Breast epithelium (tissue), 4 donors: ENCODE results near the gene VPS26A. TPM values are rescaled to one million over a fixed set of nuclear protein-coding genes. Genes with fewer than 3 reads are reported as not detected.
"Not testable (repeated sequence)": the region's sequence is repeated elsewhere in the genome, so short reads cannot be mapped to it uniquely, and the experiment has no call there.

Source experiments
- DNase-seq, 2 donors: peaks; one replicate each; pipeline ENCODE4 v3.0.0-alpha.2; 2019; ENCODE audit warnings: low spot score in 2 of 2
- H3K27ac ChIP-seq, 2 donors: fragments of 200-600 bp; sonication (generic) in 1 of 2; one replicate each; pipeline ENCODE4 v1.5.1; 2016 to 2019; ENCODE audit warnings: mild to moderate bottlenecking in 1 of 2
- H3K27me3 ChIP-seq, 2 donors: fragments of 200-600 bp; sonication (generic) in 1 of 2; one replicate each; pipeline versions ENCODE4 v1.5.1 to v1.6.0; 2017 to 2019; ENCODE audit warnings: control low read depth in 1 of 2, mild to moderate bottlenecking in 1 of 2
- H3K36me3 ChIP-seq: fragments of 200-600 bp; one replicate; pipeline ENCODE4 v1.5.1; 2019
- H3K4me1 ChIP-seq, 2 donors: fragments of 200-600 bp; sonication (generic); one replicate each; pipeline ENCODE4 v1.5.1; 2016 to 2019; ENCODE audit warnings: control low read depth in 1 of 2
- H3K4me3 ChIP-seq, 3 donors: fragments of 200-600 bp; sonication (generic); 1 replicate in 2 of 3; 2 replicates in 1 of 3; pipeline ENCODE4 v1.5.1; 2016 to 2019; ENCODE audit warnings: mild to moderate bottlenecking in 3 of 3, moderate library complexity in 2 of 3
- H3K9me3 ChIP-seq, 2 donors: fragments of 200-600 bp; sonication (generic) in 1 of 2; one replicate each; pipeline ENCODE4 v1.5.1; 2016 to 2019; ENCODE audit warnings: control low read depth in 1 of 2
- POLR2A ChIP-seq: fragments of 450-650 bp; IDR thresholded peaks from one replicate; pipeline ENCODE4 v1.6.1; 2016; ENCODE audit warnings: antibody characterized with exemption, mild to moderate bottlenecking, moderate library complexity
- POLR2AphosphoS5 ChIP-seq, 3 donors: sonication (generic); formaldehyde crosslinking; IDR thresholded peaks; one replicate each; pipeline ENCODE4 v1.6.1; 2017; ENCODE audit warnings: antibody characterized with exemption in 3 of 3
- intact Hi-C: fragments of 100-400 bp; cut with DNase I; formaldehyde crosslinking; loops from one replicate; pipeline ENCODE4 v1.15.1; 2023; ENCODE audit warnings: low total_unique reads
- total RNA-seq, 3 donors: library from RNA; depleted of rRNA; stranded (reverse); fragments of >200 nt; gene quantifications; one replicate each; pipeline ENCODE4 v1.1.0, GENCODE V29; 2016
- TF ChIP-seq, protein P1 (sequence below), 3 donors: fragments of 450-650 bp; IDR thresholded peaks; one replicate each; pipeline ENCODE4 v1.5.1; 2016 to 2017; ENCODE audit warnings: antibody characterized with exemption in 3 of 3, mild to moderate bottlenecking in 3 of 3, moderate library complexity in 3 of 3

Gene VPS26A
- total RNA-seq, 3 donors from 2014 or later, result 32.1 to 56.0 (median 40.8) TPM

DNA sequence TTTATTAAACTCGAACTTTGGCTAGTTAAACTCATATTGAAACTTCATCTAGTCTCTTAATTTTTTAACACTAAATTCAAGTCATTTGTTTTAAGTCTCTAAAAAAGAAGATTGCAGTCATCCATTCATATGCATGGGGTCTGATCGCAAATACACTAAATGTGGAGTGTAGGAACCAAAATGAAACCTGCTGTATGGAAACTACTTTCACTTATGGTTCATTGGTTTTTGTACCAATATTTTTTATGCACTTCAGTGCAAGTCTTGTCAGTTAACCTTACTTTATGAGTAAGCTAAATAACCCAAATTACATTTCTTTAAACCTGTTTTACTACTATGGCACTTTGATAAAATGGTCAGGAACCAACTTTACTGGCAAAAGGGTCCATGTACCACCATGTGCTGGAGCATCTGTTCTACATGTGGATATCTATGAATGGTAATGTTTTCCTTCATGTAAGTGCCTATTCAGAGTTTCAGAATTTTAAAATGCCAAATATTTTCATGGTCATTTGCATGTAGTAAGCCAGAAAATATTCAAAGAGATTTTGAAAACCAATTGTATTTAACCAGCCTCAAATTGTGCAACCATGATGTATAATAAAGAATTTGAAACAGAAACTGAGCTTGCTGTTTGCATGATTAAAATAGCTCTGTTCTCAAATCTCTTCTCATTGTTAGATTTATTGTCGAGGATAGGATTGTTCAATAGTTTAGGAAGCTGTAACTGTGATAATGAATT lies 48.4 kb downstream of the VPS26A start:
- Histone ChIP-seq H3K4me1 (no peaks in the 10 kb centered on the region), H3K27me3 (no peaks in the 10 kb centered on the region), H3K36me3 (peaks cover 10% of the 10 kb centered on the region), H3K4me3 (no peak overlapping the region), H3K9me3 (no peaks in the 10 kb centered on the region), H3K27ac (no peak overlapping the region)
- no peak for DNase-seq
- intact Hi-C loops, result no loop called here
- TF ChIP-seq, protein P1, sequence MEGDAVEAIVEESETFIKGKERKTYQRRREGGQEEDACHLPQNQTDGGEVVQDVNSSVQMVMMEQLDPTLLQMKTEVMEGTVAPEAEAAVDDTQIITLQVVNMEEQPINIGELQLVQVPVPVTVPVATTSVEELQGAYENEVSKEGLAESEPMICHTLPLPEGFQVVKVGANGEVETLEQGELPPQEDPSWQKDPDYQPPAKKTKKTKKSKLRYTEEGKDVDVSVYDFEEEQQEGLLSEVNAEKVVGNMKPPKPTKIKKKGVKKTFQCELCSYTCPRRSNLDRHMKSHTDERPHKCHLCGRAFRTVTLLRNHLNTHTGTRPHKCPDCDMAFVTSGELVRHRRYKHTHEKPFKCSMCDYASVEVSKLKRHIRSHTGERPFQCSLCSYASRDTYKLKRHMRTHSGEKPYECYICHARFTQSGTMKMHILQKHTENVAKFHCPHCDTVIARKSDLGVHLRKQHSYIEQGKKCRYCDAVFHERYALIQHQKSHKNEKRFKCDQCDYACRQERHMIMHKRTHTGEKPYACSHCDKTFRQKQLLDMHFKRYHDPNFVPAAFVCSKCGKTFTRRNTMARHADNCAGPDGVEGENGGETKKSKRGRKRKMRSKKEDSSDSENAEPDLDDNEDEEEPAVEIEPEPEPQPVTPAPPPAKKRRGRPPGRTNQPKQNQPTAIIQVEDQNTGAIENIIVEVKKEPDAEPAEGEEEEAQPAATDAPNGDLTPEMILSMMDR (IDR thresholded peaks at IDR 0.05), result no peak
- no peak for TF ChIP-seq POLR2A

GRCh38 chr10:69175326-69175725 lies 51.3 kb downstream of the VPS26A start:
- H3K9me3 ChIP-seq, intact Hi-C loops, H3K4me1 ChIP-seq, H3K27me3 ChIP-seq, H3K27ac ChIP-seq, DNase-seq, H3K4me3 ChIP-seq, H3K36me3 ChIP-seq: not testable (repeated sequence)

DNA sequence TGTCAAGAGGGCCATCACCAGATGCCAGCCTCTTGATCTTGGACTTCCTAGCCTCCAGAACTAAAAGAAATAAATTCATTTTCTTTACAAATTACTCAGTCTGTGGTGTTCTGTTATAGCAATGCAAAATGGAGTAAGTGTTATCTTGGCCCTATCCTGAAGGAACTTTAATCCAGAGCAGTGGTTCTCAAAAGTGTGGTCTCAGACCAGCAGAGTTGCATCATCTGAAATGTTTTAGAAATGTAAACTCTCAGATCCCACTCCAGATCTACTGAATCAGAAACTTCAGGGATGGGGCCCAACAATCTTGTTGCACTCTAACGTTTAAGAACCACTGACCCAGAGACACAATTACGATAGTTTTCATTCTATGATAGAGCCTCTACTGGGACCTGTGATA lies 52.8 kb downstream of the VPS26A start:
- TF ChIP-seq POLR2AphosphoS5 (IDR thresholded peaks at IDR 0.05), result no peak
- TF ChIP-seq, protein P1 (IDR thresholded peaks at IDR 0.05), result no peak
- no peak for TF ChIP-seq POLR2A
- H3K4me3 ChIP-seq, result no peak overlapping the region
- H3K4me1 ChIP-seq, result peaks cover 7 to 15% of the 10 kb centered on the region in 2 donors
- no peaks in the 10 kb centered on the region for H3K9me3 ChIP-seq
- H3K27me3 ChIP-seq, result no peaks in the 10 kb centered on the region
- H3K27ac ChIP-seq, result no peak overlapping the region
- H3K36me3 ChIP-seq, result peaks cover 5% of the 10 kb centered on the region
- DNase-seq, result no peak
- intact Hi-C loops, result no loop called here

- peak overlapping the region; percentile 98 to 100 (median 98) for H3K4me3 ChIP-seq
- intact Hi-C loops, result no loop called here
- no peaks in the 10 kb centered on the region for H3K27me3 ChIP-seq
- no peak for DNase-seq
- H3K27ac ChIP-seq, result peak overlapping the region; percentile 95
- TF ChIP-seq POLR2AphosphoS5 (IDR thresholded peaks at IDR 0.05) (no peak), POLR2A (no peak)
- no peaks in the 10 kb centered on the region for H3K9me3 ChIP-seq
- H3K4me1 ChIP-seq, result peaks cover 7 to 16% of the 10 kb centered on the region in 2 donors
- H3K36me3 ChIP-seq, result no peaks in the 10 kb centered on the region
Observed at GRCh38 chr10:69179089-69179742, 55.2 kb downstream of the VPS26A start.

- no peaks in the 10 kb centered on the region for H3K27me3 ChIP-seq
- DNase-seq, result peak; percentile 78 to 91
- TF ChIP-seq, protein P1 (IDR thresholded peaks at IDR 0.05), result no peak
- TF ChIP-seq POLR2A (peak; percentile 65), POLR2AphosphoS5 (IDR thresholded peaks at IDR 0.05) (peak; percentile 86 to 97 (median 96))
- H3K36me3 ChIP-seq, result no peaks in the 10 kb centered on the region
- no peaks in the 10 kb centered on the region for H3K9me3 ChIP-seq
- H3K4me3 ChIP-seq, result peak within 1 kb of the TSS; percentile 98 to 100 (median 98)
- H3K4me1 ChIP-seq, result peaks cover 7 to 16% of the 10 kb centered on the region in 2 donors
- intact Hi-C loops, result no loop called here
- peak within 1 kb of the TSS; percentile 95 for H3K27ac ChIP-seq
Observed at GRCh38 chr10:69179743-69180524, 56.0 kb downstream of the VPS26A start, which contains the start of gene SUPV3L1. TSS of gene SUPV3L1 (plus strand) at chr10:69180234. CDS start at chr10:69180292, 58 bp downstream.
